Ascending aorta (tissue), 2 donors: ENCODE data around the gene KNTC1. TPM values are rescaled to one million over a fixed set of nuclear protein-coding genes. Genes with fewer than 3 reads are reported as not detected.
"Not testable (repeated sequence)": the region's sequence is repeated elsewhere in the genome, so short reads cannot be mapped to it uniquely, and the experiment has no call there.

Experiments
- DNase-seq, 2 donors: peaks; one replicate each; pipeline ENCODE4 v3.0.0-alpha.2; 2019; ENCODE audit warnings: low spot score in 2 of 2
- H3K27ac ChIP-seq, 2 donors: fragments of 200-600 bp; sonication (generic); one replicate each; pipeline ENCODE4 v1.5.1; 2016 to 2017; ENCODE audit warnings: mild to moderate bottlenecking in 1 of 2
- H3K27me3 ChIP-seq: fragments of 200-600 bp; sonication (generic); one replicate; pipeline ENCODE4 v1.5.1; 2017
- H3K36me3 ChIP-seq, 2 donors: fragments of 200-600 bp; sonication (generic); one replicate each; pipeline ENCODE4 v1.5.1; 2016
- H3K4me1 ChIP-seq, 2 donors: fragments of 200-600 bp; sonication (generic); one replicate each; pipeline ENCODE4 v1.5.1; 2016 to 2017; ENCODE audit warnings: mild to moderate bottlenecking in 1 of 2
- H3K4me3 ChIP-seq, 2 donors: fragments of 200-600 bp; sonication (generic); one replicate each; pipeline ENCODE4 v1.5.1; 2016 to 2017; ENCODE audit warnings: mild to moderate bottlenecking in 1 of 2
- H3K9me3 ChIP-seq, 2 donors: fragments of 200-600 bp; sonication (generic); one replicate each; pipeline ENCODE4 v1.5.1; 2016
- intact Hi-C: fragments of 100-400 bp; cut with DNase I; formaldehyde crosslinking; loops from one replicate; pipeline ENCODE4 v1.15.1; 2023
- total RNA-seq: library from RNA; depleted of rRNA; stranded (reverse); fragments of >200 nt; gene quantifications from one replicate; pipeline ENCODE4 v1.1.0, GENCODE V29; 2016
- TF ChIP-seq, protein P1 (sequence below), 3 experiments: fragments of 200-600 bp in 2 of 3; fragments of 450-650 bp in 1 of 3; sonication (generic) in 2 of 3; IDR thresholded peaks; one replicate each; pipeline ENCODE4 v1.5.1; 2016 to 2019; ENCODE audit warnings: antibody characterized with exemption in 3 of 3, mild to moderate bottlenecking in 1 of 3, moderate library complexity in 1 of 3

KNTC1 gene
- total RNA-seq, 1 donor from 2014 or later = 10.5 TPM

GRCh38 chr12:122571821-122572220 is 44.8 kb downstream of the KNTC1 start:
- Histone ChIP-seq H3K4me1 (no peaks in the 10 kb centered on the region), H3K4me3 (no peak overlapping the region), H3K27me3 (no peaks in the 10 kb centered on the region), H3K36me3 (peaks cover 14 to 24% of the 10 kb centered on the region in 2 donors), H3K9me3 (no peaks in the 10 kb centered on the region), H3K27ac (no peak overlapping the region)
- intact Hi-C loops = no loop called here
- DNase-seq = no peak
- TF ChIP-seq, protein P1, sequence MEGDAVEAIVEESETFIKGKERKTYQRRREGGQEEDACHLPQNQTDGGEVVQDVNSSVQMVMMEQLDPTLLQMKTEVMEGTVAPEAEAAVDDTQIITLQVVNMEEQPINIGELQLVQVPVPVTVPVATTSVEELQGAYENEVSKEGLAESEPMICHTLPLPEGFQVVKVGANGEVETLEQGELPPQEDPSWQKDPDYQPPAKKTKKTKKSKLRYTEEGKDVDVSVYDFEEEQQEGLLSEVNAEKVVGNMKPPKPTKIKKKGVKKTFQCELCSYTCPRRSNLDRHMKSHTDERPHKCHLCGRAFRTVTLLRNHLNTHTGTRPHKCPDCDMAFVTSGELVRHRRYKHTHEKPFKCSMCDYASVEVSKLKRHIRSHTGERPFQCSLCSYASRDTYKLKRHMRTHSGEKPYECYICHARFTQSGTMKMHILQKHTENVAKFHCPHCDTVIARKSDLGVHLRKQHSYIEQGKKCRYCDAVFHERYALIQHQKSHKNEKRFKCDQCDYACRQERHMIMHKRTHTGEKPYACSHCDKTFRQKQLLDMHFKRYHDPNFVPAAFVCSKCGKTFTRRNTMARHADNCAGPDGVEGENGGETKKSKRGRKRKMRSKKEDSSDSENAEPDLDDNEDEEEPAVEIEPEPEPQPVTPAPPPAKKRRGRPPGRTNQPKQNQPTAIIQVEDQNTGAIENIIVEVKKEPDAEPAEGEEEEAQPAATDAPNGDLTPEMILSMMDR (IDR thresholded peaks at IDR 0.05) = no peak

DNA sequence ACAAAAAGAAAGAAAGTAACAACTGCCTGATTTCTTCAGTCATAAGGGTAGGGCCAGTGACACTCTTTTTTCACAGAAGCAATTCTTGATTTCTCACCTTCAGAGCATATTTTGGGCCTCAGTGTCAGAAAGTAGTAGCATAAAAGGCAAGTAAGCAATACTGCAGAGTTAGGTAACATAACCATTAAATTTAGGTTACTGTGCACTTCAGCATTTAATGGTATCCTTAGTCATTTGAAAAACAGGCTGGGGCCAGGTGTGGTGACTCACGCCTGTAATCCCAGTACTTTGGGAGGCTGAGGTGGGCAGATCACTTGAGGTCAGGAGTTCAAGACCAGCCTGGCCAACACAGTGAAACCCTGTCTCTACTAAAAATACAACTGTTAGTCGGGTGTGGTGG is 56.2 kb downstream of the KNTC1 start:
- DNase-seq, H3K27me3 ChIP-seq, H3K4me3 ChIP-seq, intact Hi-C loops, H3K9me3 ChIP-seq, H3K27ac ChIP-seq, H3K4me1 ChIP-seq: not testable (repeated sequence)
- peaks cover 0 to 12% of the 10 kb centered on the region in 2 donors for H3K36me3 ChIP-seq

- peaks cover 0 to 8% of the 10 kb centered on the region in 2 donors for H3K36me3 ChIP-seq
- TF ChIP-seq, protein P1 (IDR thresholded peaks at IDR 0.05) = no peak
These were observed 57.3 kb downstream of the KNTC1 start for GRCh38 chr12:122584177-122584863.

GRCh38 chr12:122590990-122591389 is 63.9 kb downstream of the KNTC1 start:
- no peaks in the 10 kb centered on the region for H3K9me3 ChIP-seq
- peaks cover 2 to 21% of the 10 kb centered on the region in 2 donors for H3K36me3 ChIP-seq
- intact Hi-C loops = no loop called here
- H3K27ac ChIP-seq = no peak overlapping the region
- H3K4me1 ChIP-seq = no peaks in the 10 kb centered on the region
- no peak overlapping the region for H3K4me3 ChIP-seq
- no peaks in the 10 kb centered on the region for H3K27me3 ChIP-seq
- TF ChIP-seq, protein P1 (IDR thresholded peaks at IDR 0.05) = no peak
- no peak for DNase-seq

More at GRCh38 chr12:122584177-122584863, 57.3 kb downstream of the KNTC1 start:
- H3K4me3 ChIP-seq = no peak overlapping the region
- H3K4me1 ChIP-seq = no peaks in the 10 kb centered on the region
- intact Hi-C loops = no loop called here
- no peak for DNase-seq
- H3K27me3 ChIP-seq = no peaks in the 10 kb centered on the region
- no peaks in the 10 kb centered on the region for H3K9me3 ChIP-seq
- no peak overlapping the region for H3K27ac ChIP-seq

GRCh38 chr12:122591966-122592365 is 64.9 kb downstream of the KNTC1 start:
- H3K9me3 ChIP-seq, intact Hi-C loops, DNase-seq, H3K27ac ChIP-seq, H3K27me3 ChIP-seq, H3K4me3 ChIP-seq, H3K4me1 ChIP-seq: not testable (repeated sequence)
- peaks cover 2 to 18% of the 10 kb centered on the region in 2 donors for H3K36me3 ChIP-seq

DNA sequence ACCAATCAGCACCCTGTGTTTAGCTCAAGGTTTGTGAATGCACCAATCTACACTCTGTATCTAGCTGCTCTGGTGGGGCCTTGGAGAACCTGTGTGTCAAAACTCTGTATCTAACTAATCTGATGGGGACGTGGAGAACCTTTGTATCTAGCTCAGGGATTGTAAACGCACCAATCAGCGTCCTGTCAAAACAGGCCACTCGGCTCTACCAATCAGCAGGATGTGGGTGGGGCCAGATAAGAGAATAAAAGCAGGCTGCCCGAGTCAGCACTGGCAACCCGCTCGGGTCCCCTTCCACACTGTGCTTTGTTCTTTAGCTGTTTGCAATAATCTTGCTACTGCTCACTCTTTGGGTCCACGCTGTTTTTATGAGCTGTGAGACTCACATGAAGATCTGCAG is 65.5 kb downstream of the KNTC1 start:
- intact Hi-C loops = not testable (repeated sequence)
- H3K36me3 ChIP-seq = peaks cover 2 to 18% of the 10 kb centered on the region in 2 donors

GRCh38 chr12:122593910-122594309 is 66.9 kb downstream of the KNTC1 start:
- TF ChIP-seq, protein P1 (IDR thresholded peaks at IDR 0.05) = no peak
- H3K4me3 ChIP-seq = no peak overlapping the region
- no peaks in the 10 kb centered on the region for H3K4me1 ChIP-seq
- intact Hi-C loops = no loop called here
- H3K27ac ChIP-seq = no peak overlapping the region
- H3K36me3 ChIP-seq = peaks cover 2 to 18% of the 10 kb centered on the region in 2 donors
- no peak for DNase-seq
- H3K9me3 ChIP-seq = no peaks in the 10 kb centered on the region
- no peaks in the 10 kb centered on the region for H3K27me3 ChIP-seq

More for the DNA sequence above, 65.5 kb downstream of the KNTC1 start:
- not testable (repeated sequence) for H3K9me3 ChIP-seq, H3K4me3 ChIP-seq, H3K27me3 ChIP-seq, H3K27ac ChIP-seq, DNase-seq, H3K4me1 ChIP-seq
